ENCODE results near the gene RCSD1. TPM values are rescaled to one million over a fixed set of nuclear protein-coding genes. Genes with fewer than 3 reads are reported as not detected.
"Not testable (repeated sequence)": the region's sequence is repeated elsewhere in the genome, so short reads cannot be mapped to it uniquely, and the experiment has no call there.

The RCSD1 gene
- polyA plus RNA-seq (ENCODE audit: insufficient read length in 4 of 4), result 10 to 100 TPM; 12.6 to 14.8 (median 13.1) TPM

GRCh38 chr1:167629681-167630567 lies at the start of gene RCSD1:
Gene RCSD1 (plus strand): TSS chr1:167630232. CDS start chr1:167630424, 192 bp downstream.
- DNase-seq (ENCODE audit: low read depth in 4 of 4, low spot score in 2 of 4), result no peak

- no peak for DNase-seq (ENCODE audit: low read depth in 4 of 4, low spot score in 2 of 4)
Measured at GRCh38 chr1:167582064-167582463, 48.0 kb upstream of the RCSD1 start.

- no peak for DNase-seq (ENCODE audit: low read depth in 4 of 4, low spot score in 2 of 4)
Measured at GRCh38 chr1:167582722-167583121, 47.3 kb upstream of the RCSD1 start.

- no peak for DNase-seq (ENCODE audit: low read depth in 4 of 4, low spot score in 2 of 4)
Measured at GRCh38 chr1:167584581-167584980, 45.5 kb upstream of the RCSD1 start.

- no peak for DNase-seq (ENCODE audit: low read depth in 4 of 4, low spot score in 2 of 4)
Measured at GRCh38 chr1:167587342-167587741, 42.7 kb upstream of the RCSD1 start.

GRCh38 chr1:167587872-167588271 lies 42.2 kb upstream of the RCSD1 start:
- no peak for DNase-seq (ENCODE audit: low read depth in 4 of 4, low spot score in 2 of 4)

GRCh38 chr1:167588361-167588760 lies 41.7 kb upstream of the RCSD1 start:
- DNase-seq (ENCODE audit: low read depth in 4 of 4, low spot score in 2 of 4), result no peak

- no peak for DNase-seq (ENCODE audit: low read depth in 4 of 4, low spot score in 2 of 4)
Measured at GRCh38 chr1:167592475-167592874, 37.6 kb upstream of the RCSD1 start.

GRCh38 chr1:167593860-167594259 lies 36.2 kb upstream of the RCSD1 start:
- no peak for DNase-seq (ENCODE audit: low read depth in 4 of 4, low spot score in 2 of 4)

GRCh38 chr1:167594822-167595221 lies 35.2 kb upstream of the RCSD1 start:
- no peak for DNase-seq (ENCODE audit: low read depth in 4 of 4, low spot score in 2 of 4)

- no peak for DNase-seq (ENCODE audit: low read depth in 4 of 4, low spot score in 2 of 4)
Measured at GRCh38 chr1:167599957-167600581, 30.0 kb upstream of the RCSD1 start.

- DNase-seq (ENCODE audit: low read depth in 4 of 4, low spot score in 2 of 4), result no peak
Measured at GRCh38 chr1:167601442-167602383, 28.3 kb upstream of the RCSD1 start.

- DNase-seq (ENCODE audit: low read depth in 4 of 4, low spot score in 2 of 4), result no peak
Measured at GRCh38 chr1:167602840-167603239, 27.2 kb upstream of the RCSD1 start.

- no peak for DNase-seq (ENCODE audit: low read depth in 4 of 4, low spot score in 2 of 4)
Measured at GRCh38 chr1:167605576-167605975, 24.5 kb upstream of the RCSD1 start.

GRCh38 chr1:167611983-167612382 lies 18.0 kb upstream of the RCSD1 start:
- no peak for DNase-seq (ENCODE audit: low read depth in 4 of 4, low spot score in 2 of 4)

GRCh38 chr1:167612587-167613385 lies 17.2 kb upstream of the RCSD1 start:
- DNase-seq (ENCODE audit: low read depth in 4 of 4, low spot score in 2 of 4), result no peak

- not testable (repeated sequence) for DNase-seq (ENCODE audit: low read depth in 4 of 4, low spot score in 2 of 4)
Measured at GRCh38 chr1:167613984-167614383, 16.0 kb upstream of the RCSD1 start.

- DNase-seq (ENCODE audit: low read depth in 4 of 4, low spot score in 2 of 4), result no peak
Measured at GRCh38 chr1:167614851-167615250, 15.2 kb upstream of the RCSD1 start.

- DNase-seq (ENCODE audit: low read depth in 4 of 4, low spot score in 2 of 4), result no peak
Measured at GRCh38 chr1:167616521-167616920, 13.5 kb upstream of the RCSD1 start.
